Small intestine (tissue), 7 donors: Measurements from ENCODE around the gene CUL2. TPM values are rescaled to one million over a fixed set of nuclear protein-coding genes. Genes with fewer than 3 reads are reported as not detected.
"Not testable (repeated sequence)": the region's sequence is repeated elsewhere in the genome, so short reads cannot be mapped to it uniquely, and the experiment has no call there.

Source experiments
- DNase-seq, 2 donors: peaks; one replicate each; pipeline versions ENCODE4 v3.0.0 to v3.0.0-alpha.2; 2013
- FAIRE-seq: peaks from 2 replicates; lab custom pipeline; 2012; peaks lifted over from hg19 to GRCh38; lab: Jason Lieb, UNC
- H3K27ac ChIP-seq, 3 donors: one replicate each; pipeline ENCODE4 v1.5.1; 2013; ENCODE audit warnings: low read length in 2 of 3, mild to moderate bottlenecking in 2 of 3, control low read depth in 1 of 3, inconsistent platforms in 1 of 3, low read depth in 1 of 3, moderate library complexity in 1 of 3
- H3K27me3 ChIP-seq, 3 donors: one replicate each; pipeline ENCODE4 v1.6.1; 2013; ENCODE audit warnings: low read length in 3 of 3, inconsistent platforms in 1 of 3; ENCODE audit not compliant: control insufficient read depth in 3 of 3, insufficient read depth in 3 of 3
- H3K36me3 ChIP-seq, 3 donors: one replicate each; pipeline ENCODE4 v1.6.1; 2013; ENCODE audit warnings: low read length in 3 of 3, inconsistent platforms in 1 of 3, low read depth in 1 of 3, mild to moderate bottlenecking in 1 of 3, moderate library complexity in 1 of 3; ENCODE audit not compliant: control insufficient read depth in 3 of 3, insufficient read depth in 2 of 3
- H3K4me1 ChIP-seq, 3 donors: one replicate each; pipeline ENCODE4 v1.6.1; 2013; ENCODE audit warnings: low read length in 2 of 3, inconsistent platforms in 1 of 3, low read depth in 1 of 3, mild to moderate bottlenecking in 1 of 3, moderate library complexity in 1 of 3; ENCODE audit not compliant: control insufficient read depth in 3 of 3, insufficient read depth in 2 of 3
- H3K4me3 ChIP-seq, 3 donors: one replicate each; pipeline ENCODE4 v1.5.1; 2013; ENCODE audit warnings: low read length in 3 of 3, control low read depth in 1 of 3, inconsistent platforms in 1 of 3, low read depth in 1 of 3, mild to moderate bottlenecking in 1 of 3, moderate library complexity in 1 of 3
- H3K9me3 ChIP-seq, 2 donors: one replicate each; pipeline ENCODE4 v1.6.1; 2013; ENCODE audit warnings: low read depth in 1 of 2, low read length in 1 of 2; ENCODE audit not compliant: control insufficient read depth in 2 of 2, insufficient read depth in 1 of 2
- WGBS, 3 donors: extraction: QIAGEN DNeasy Blood & Tissue Kit; methylation state at CpG; one replicate each; pipeline ENCODE4 v1.1.7; 2013; 5-methylcytosine and 5-hydroxymethylcytosine counted together
- polyA plus RNA-seq, 4 donors: library from polyadenylated mRNA; stranded (reverse) in 3 of 4; unstranded in 1 of 4; fragments of 200-250 nt in 3 of 4; fragments of 120-200 nt in 1 of 4; gene quantifications; one replicate each; pipeline versions ENCODE4 v1.2.1 to v1.2.3, GENCODE V29; 2013
- donor health status: healthy with polysubstance abuse.
- donor health status: control.
- donor health status: control.
- donor health status: Bipolar disorder and iron deficiency.
- donor health status: healthy.

Gene CUL2
- polyA plus RNA-seq, 4 donors: 9.2 to 32.0 (median 12.7) TPM

DNA sequence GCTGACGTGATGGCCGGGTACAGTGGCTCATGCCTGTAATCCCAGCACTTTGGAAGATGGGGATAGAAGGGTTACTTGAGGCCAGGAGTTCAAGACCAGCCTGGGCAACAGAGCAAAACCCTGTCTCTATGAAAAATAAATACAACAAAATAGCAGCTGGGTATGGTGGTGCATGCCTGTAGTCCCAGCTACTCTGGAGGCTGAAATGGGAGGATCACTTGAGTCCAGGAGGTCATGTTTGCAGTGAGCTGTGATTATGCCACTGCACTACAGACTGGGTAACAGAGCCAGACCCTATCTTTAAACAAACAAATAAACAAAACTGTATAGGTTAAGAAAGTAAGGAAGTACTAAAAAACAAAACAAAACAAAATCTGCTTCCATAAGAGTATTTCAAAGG lies 6.2 kb upstream of the CUL2 start:
- Histone ChIP-seq H3K27ac (no peak overlapping the region), H3K4me1 (no peaks in the 10 kb centered on the region), H3K4me3 (no peak overlapping the region), H3K9me3 (peaks cover 0 to 6% of the 10 kb centered on the region in 2 donors), H3K36me3 (no peaks in the 10 kb centered on the region), H3K27me3 (peaks cover 0 to 2% (median 0%) of the 10 kb centered on the region in 3 donors)
- WGBS, 3 donors: 76 to 81% (median 79%) methylated on average over 2 of the region's 2 CpGs
- no peak for FAIRE-seq
- no peak for DNase-seq

DNA sequence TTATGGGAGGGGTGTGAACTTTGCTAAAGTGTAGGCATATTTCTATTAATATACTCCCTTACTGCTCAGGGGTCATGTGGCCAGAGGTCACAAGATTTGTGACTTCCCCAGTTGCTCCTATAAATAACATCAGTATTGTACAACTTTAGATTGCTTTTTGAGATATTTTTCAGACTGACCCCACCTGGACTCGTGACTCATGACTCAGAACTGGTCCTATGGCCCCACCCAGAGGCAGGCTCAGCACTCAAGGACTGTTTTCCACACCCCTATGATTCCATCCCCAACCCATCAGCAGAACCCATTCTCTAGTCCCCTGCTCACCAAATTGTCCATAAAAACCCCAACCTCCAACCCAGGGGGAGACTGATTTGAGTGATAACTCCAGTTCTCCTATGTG lies 2.7 kb upstream of the CUL2 start:
- Histone ChIP-seq H3K36me3 (no peaks in the 10 kb centered on the region), H3K4me3 (no peak overlapping the region), H3K27me3 (peaks cover 0 to 2% (median 0%) of the 10 kb centered on the region in 3 donors), H3K9me3 (peaks cover 0 to 6% of the 10 kb centered on the region in 2 donors), H3K27ac (no peak overlapping the region), H3K4me1 (peaks cover 0 to 5% (median 4%) of the 10 kb centered on the region in 3 donors)
- 44 to 63% (median 59%) methylated on average over 1 of the region's 1 CpG for WGBS, 3 donors
- peak in 1 of 2 donors; percentile 6 for DNase-seq
- FAIRE-seq: no peak

DNA sequence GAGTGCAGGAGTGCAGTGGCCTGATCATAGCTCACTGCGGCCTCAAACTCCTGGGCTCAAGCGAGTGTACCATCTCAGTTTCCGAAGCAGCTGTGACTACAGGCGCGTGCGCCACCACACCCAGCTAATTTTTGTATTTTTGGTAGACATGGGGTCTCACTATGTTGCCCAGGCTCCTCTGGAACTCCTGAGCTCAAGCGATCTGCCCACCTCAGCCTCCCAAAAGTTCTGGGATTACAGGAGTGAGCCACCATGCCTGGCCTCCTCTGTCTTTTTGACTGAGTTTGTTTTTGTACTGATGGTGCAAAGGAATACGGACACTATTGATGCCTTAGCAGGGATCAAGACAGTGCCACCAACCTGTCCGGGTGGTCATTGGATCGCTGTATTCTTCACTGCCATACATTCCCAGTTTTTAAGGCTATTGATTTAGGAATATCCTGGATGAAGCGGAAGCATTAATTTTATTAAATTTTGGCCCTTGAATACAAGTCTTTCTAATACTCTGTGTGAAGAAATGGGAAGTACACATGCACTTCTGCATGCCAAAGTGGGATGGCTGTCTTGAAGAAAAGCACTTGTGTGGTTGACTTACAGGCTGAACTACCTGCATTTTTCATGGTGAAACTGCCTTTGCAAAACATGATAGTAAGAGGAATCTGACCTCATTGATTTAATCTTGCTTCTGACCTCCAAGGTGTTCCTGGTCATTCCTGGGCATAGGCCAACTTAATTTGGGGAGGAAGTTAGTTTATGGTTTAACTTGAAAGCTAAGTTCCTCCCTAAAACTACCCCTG lies 2.1 kb upstream of the CUL2 start:
- WGBS, 3 donors: 89 to 96% (median 96%) methylated on average over 11 of the region's 11 CpGs
- H3K36me3 ChIP-seq: no peaks in the 10 kb centered on the region
- no peak overlapping the region for H3K27ac ChIP-seq
- peaks cover 0 to 6% of the 10 kb centered on the region in 2 donors for H3K9me3 ChIP-seq
- no peak overlapping the region for H3K4me3 ChIP-seq
- H3K27me3 ChIP-seq: peaks cover 0 to 2% (median 0%) of the 10 kb centered on the region in 3 donors
- peaks cover 0 to 5% (median 4%) of the 10 kb centered on the region in 3 donors for H3K4me1 ChIP-seq
- DNase-seq: no peak
- FAIRE-seq: no peak

DNA sequence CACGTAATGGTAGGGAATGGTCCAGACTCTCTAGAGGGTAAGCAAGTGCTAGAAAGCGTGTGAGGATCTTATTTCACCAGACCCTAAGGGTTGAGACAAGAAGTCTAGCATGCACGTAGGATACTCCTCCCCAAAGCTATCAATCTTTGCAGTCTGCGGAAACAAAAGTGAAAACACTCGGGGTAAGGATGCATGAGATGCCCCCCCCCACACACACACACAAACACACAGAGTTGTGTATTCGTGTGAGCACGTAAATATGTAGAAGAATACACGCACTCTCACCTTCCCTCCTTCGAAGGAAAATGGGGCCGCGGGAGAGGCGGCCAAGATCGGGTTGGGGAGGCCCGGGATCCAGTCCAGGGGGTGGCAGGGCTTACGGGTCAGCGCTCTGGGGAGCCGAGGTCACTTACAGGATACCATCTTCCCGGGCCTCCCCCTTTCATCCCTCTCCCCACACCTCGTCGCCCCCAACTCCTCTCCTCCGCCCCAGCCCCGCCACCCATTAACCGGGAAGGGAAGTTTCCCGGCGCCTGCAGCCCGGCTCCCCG lies 455 bp downstream of the CUL2 start:
- peaks cover 0 to 6% of the 10 kb centered on the region in 2 donors for H3K9me3 ChIP-seq
- DNase-seq (peak; percentile 51 to 57), FAIRE-seq (no peak)
- WGBS, 3 donors: 0 to 1% (median 1%) methylated on average over 24 to 27 of the region's 27 CpGs
- peak overlapping the region; percentile 87 to 99 (median 95) for H3K4me3 ChIP-seq
- H3K27me3 ChIP-seq: no peaks in the 10 kb centered on the region
- H3K36me3 ChIP-seq: peaks cover 0 to 2% (median 0%) of the 10 kb centered on the region in 3 donors
- H3K27ac ChIP-seq: peak overlapping the region; percentile 81 to 94 (median 89)
- H3K4me1 ChIP-seq: peaks cover 0 to 5% (median 4%) of the 10 kb centered on the region in 3 donors

DNA sequence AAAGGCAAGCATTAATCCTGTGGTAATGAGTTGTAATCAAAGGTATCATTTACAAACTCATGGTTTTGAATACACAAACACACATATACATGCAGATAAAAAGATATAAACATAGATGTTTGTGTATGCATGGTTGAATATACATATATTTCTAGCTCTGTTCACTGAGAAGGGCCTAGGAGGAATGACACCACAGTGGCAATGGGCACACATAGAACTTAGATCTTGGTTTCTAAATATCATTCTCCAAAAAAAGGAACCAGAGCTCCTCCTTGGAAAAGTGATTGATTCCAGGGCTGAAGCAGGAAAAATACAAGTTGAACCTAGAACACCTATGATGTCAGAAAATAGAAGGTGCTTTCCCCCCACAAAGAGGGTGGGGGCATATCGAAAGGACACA lies 6.9 kb downstream of the CUL2 start:
- no peaks in the 10 kb centered on the region for H3K4me1 ChIP-seq
- H3K9me3 ChIP-seq: peaks cover 0 to 22% of the 10 kb centered on the region in 2 donors
- H3K27me3 ChIP-seq: no peaks in the 10 kb centered on the region
- WGBS, 3 donors: 78 to 91% (median 88%) methylated on average over 1 of the region's 1 CpG
- no peak overlapping the region for H3K27ac ChIP-seq
- peaks cover 0 to 17% (median 0%) of the 10 kb centered on the region in 3 donors for H3K36me3 ChIP-seq
- DNase-seq (no peak), FAIRE-seq (no peak)
- no peak overlapping the region for H3K4me3 ChIP-seq

DNA sequence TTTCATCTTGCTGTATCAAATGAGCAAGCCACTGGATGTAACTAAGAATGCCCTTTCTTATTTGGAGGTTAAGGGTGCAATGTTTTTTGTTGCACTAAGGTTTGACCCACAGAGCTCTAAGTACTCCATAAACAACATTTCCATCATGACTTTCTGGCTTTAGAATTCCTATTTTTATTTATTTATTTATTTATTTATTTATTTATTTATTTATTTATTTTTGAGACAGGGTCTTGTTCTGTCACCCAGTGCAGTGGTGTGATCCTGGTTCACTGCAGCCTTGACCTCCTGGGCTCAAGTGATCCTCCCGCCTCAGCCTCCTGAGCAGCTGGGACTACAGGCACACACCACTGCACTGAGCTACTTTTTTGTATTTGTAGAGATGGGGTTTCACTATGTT lies 9.9 kb downstream of the CUL2 start:
- not testable (repeated sequence) for H3K27ac ChIP-seq, H3K4me3 ChIP-seq, DNase-seq, H3K4me1 ChIP-seq, H3K27me3 ChIP-seq, FAIRE-seq
- H3K9me3 ChIP-seq: peaks cover 0 to 22% of the 10 kb centered on the region in 2 donors
- 95 to 100% (median 100%) methylated on average over 1 of the region's 1 CpG for WGBS, 3 donors
- H3K36me3 ChIP-seq: peaks cover 0 to 23% (median 0%) of the 10 kb centered on the region in 3 donors

DNA sequence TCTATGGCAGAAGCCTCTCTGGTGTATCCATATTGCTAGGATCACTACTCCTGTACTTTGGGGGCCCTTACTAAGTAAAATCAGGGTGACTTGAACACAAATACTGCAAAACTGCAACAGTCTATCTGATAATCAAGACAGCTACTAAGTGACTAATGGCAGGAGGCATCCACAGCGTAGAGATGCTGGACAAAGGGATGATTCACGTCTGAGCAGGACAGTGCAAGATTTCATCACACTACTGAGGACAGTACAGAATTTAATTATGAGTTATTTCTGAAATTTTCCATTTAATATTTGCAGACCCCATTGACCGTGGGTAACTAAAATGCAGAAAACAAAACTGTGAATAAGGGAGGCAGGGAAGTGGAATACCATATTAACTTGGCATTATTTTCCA lies 10.4 kb downstream of the CUL2 start:
- Histone ChIP-seq H3K36me3 (peaks cover 0 to 23% (median 0%) of the 10 kb centered on the region in 3 donors), H3K4me1 (no peaks in the 10 kb centered on the region), H3K9me3 (peaks cover 0 to 22% of the 10 kb centered on the region in 2 donors), H3K4me3 (no peak overlapping the region), H3K27me3 (no peaks in the 10 kb centered on the region), H3K27ac (no peak overlapping the region)
- no peak for FAIRE-seq
- DNase-seq: no peak
- 84 to 91% (median 88%) methylated on average over 3 of the region's 3 CpGs for WGBS, 3 donors

DNA sequence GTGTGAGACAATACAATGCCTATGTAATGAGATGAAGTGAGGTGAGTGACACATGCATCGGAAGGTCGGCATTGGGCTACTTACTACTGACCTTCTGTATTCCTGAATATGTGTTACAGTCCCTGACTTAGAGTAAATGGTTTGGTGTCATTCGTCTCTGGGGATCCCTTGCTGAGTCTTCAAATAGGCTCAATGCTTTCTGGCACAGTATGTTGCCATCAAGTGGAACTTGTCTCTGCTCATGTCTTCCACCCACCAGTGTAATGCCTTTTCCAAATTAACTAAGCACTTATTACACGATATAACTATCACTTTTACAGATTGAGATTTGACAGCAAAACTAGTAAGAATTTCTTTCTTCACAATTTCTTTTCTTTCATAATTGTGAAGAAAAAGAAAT lies 10.9 kb downstream of the CUL2 start:
- no peak overlapping the region for H3K27ac ChIP-seq
- no peak overlapping the region for H3K4me3 ChIP-seq
- peaks cover 0 to 22% of the 10 kb centered on the region in 2 donors for H3K9me3 ChIP-seq
- no peaks in the 10 kb centered on the region for H3K27me3 ChIP-seq
- FAIRE-seq (no peak), DNase-seq (no peak)
- WGBS, 3 donors: 95 to 97% (median 96%) methylated on average over 4 of the region's 4 CpGs
- H3K4me1 ChIP-seq: no peaks in the 10 kb centered on the region
- H3K36me3 ChIP-seq: peaks cover 0 to 23% (median 0%) of the 10 kb centered on the region in 3 donors
